Spinal cord (tissue), 10 donors: ENCODE measurements around the gene ROPN1. TPM values are rescaled to one million over a fixed set of nuclear protein-coding genes. Genes with fewer than 3 reads are reported as not detected.
"Not testable (repeated sequence)": the region's sequence is repeated elsewhere in the genome, so short reads cannot be mapped to it uniquely, and the experiment has no call there.

Experiments used
- DNase-seq, 6 donors: peaks; one replicate each; pipeline versions ENCODE4 v3.0.0 to v3.0.0-alpha.2; 2013 to 2015; ENCODE audit warnings: low spot score in 6 of 6, low read depth in 4 of 6
- H3K27ac ChIP-seq: one replicate; pipeline ENCODE4 v1.5.1; 2013; ENCODE audit warnings: low read depth, low read length, control low read depth
- H3K27me3 ChIP-seq: one replicate; pipeline ENCODE4 v1.6.1; 2013; ENCODE audit warnings: low read length; ENCODE audit not compliant: control insufficient read depth, insufficient read depth
- H3K36me3 ChIP-seq: one replicate; pipeline ENCODE4 v1.6.1; 2013; ENCODE audit warnings: low read length; ENCODE audit not compliant: control insufficient read depth, insufficient read depth
- H3K4me1 ChIP-seq: one replicate; pipeline ENCODE4 v1.6.1; 2013; ENCODE audit warnings: low read length; ENCODE audit not compliant: control insufficient read depth, insufficient read depth
- H3K4me3 ChIP-seq: one replicate; pipeline ENCODE4 v1.5.1; 2013; ENCODE audit warnings: low read depth, low read length, control low read depth
- H3K9me3 ChIP-seq: one replicate; pipeline ENCODE4 v1.6.1; 2013; ENCODE audit warnings: low read length; ENCODE audit not compliant: control insufficient read depth, insufficient read depth
- WGBS: methylation state at CpG from one replicate; pipeline ENCODE4 v1.1.5; 2013; ENCODE audit warnings: missing lambda C conversion rate; ENCODE audit not compliant: insufficient coverage; 5-methylcytosine and 5-hydroxymethylcytosine counted together
- polyA plus RNA-seq, 2 donors: library from polyadenylated mRNA; unstranded; fragments of 120-200 nt; gene quantifications; one replicate each; pipeline ENCODE4 v1.2.1, GENCODE V29; 2013; ENCODE audit not compliant: insufficient read length in 2 of 2
- total RNA-seq, 2 donors: library from RNA; depleted of rRNA in 1 of 2; stranded (reverse); fragments of 120-200 nt in 1 of 2; fragments of >200 nt in 1 of 2; gene quantifications; one replicate each; pipeline versions ENCODE4 v1.2.3 to v1.2.4, GENCODE V29; 2013 to 2014
- donor health status: healthy.

The ROPN1 gene
- total and polyA plus RNA-seq, 4 donors, result 0.42 TPM; not detected in 3

DNA sequence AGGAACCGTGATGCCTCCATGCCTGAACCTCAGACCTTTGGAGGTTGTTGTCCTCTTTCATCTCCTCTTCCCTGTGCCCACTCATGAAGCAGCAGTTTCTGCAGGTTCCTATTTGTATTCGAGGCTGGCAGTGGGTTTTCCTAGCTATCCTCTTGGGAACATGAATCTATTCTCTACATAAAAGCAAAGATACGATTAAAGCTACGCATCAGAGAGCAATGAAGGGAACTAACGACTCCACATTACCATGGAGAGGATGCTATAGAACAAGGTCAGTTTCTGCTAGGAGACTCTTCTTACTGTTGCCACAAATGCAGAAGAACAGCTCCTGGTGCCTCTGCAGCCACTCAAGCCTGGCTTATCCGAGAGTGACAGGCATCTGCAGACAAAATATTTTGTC, 9.4 kb upstream of the ROPN1 start:
- H3K4me1 ChIP-seq, H3K27me3 ChIP-seq, H3K4me3 ChIP-seq, H3K27ac ChIP-seq, H3K36me3 ChIP-seq, H3K9me3 ChIP-seq: not testable (repeated sequence)
- WGBS, result 65% methylated on average over 2 of the region's 6 CpGs
- peak in 1 of 6 donors; percentile 66 for DNase-seq

DNA sequence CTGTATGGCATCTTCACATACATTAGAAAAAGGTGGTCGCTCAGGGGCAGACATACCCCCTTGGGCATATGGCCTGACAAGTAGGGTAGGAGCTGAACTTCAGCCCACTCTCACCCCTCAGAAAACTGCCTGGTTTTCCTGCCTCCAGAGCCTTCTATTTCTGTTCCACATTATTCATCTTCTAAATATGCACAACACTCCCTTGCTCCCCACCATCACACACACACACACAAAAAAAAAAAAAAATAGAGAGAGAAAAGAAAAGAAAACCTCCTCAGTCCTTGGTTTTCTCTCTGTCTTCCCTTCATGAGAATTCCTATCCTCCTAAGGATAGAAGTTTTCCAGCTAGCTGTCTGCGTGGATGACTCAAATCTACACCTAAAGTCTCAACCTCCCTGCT, 5.6 kb upstream of the ROPN1 start:
- no peaks in the 10 kb centered on the region for H3K36me3 ChIP-seq
- no peaks in the 10 kb centered on the region for H3K4me1 ChIP-seq
- no peaks in the 10 kb centered on the region for H3K27me3 ChIP-seq
- H3K9me3 ChIP-seq, result no peaks in the 10 kb centered on the region
- WGBS, result no CpG with 5 or more reads among the region's 2 CpGs
- DNase-seq, result no peak
- H3K27ac ChIP-seq, result no peak overlapping the region
- H3K4me3 ChIP-seq, result no peak overlapping the region

DNA sequence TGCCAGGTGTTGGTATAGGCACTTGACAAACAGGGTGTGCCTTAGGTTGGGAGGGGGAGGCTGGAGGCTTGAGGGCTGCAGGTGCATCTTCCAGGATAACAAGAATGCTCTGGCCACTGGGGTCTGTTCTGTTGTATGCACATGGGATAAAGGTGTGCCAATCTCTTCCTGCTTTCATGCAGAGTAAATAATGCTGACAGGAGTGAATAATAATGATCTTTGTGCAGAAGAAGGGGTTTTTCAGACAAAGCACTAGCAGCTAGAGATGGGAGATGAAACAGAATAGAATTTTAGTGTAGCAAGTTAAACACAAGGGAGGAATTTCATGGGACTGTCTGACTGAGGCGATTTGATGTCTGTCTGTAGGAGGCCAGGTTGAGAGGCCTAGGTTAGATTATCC, 1.9 kb upstream of the ROPN1 start:
- no peak for DNase-seq
- H3K4me1 ChIP-seq, result no peaks in the 10 kb centered on the region
- WGBS, result no CpG with 5 or more reads among the region's 1 CpG
- no peak overlapping the region for H3K4me3 ChIP-seq
- H3K27ac ChIP-seq, result no peak overlapping the region
- no peaks in the 10 kb centered on the region for H3K27me3 ChIP-seq
- no peaks in the 10 kb centered on the region for H3K36me3 ChIP-seq
- H3K9me3 ChIP-seq, result no peaks in the 10 kb centered on the region

DNA sequence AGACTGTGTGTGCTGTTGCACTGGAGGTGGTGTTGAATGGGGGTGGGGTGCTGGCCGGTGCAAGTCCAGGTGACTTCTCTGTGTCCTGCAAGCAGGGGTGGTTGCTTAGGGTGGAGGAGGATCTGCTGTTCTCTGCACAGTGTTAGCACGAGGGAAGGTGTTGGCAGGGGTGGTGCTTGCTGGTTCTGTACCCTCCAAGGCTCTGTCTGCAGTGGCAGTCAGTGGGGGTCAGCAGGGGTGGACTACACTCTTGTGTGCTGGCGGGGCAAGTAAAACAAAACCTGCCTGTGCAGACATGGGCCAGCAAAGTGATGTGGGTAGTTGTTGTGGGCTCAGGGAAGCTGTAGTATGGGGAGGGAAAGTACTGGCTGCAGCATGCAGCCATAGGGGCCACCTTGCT, 5.5 kb downstream of the ROPN1 start:
- 87% methylated on average over 3 of the region's 3 CpGs for WGBS
- Histone ChIP-seq H3K9me3 (no peaks in the 10 kb centered on the region), H3K27ac (no peak overlapping the region), H3K27me3 (no peaks in the 10 kb centered on the region), H3K4me1 (no peaks in the 10 kb centered on the region), H3K4me3 (no peak overlapping the region), H3K36me3 (no peaks in the 10 kb centered on the region)
- DNase-seq, result no peak

DNA sequence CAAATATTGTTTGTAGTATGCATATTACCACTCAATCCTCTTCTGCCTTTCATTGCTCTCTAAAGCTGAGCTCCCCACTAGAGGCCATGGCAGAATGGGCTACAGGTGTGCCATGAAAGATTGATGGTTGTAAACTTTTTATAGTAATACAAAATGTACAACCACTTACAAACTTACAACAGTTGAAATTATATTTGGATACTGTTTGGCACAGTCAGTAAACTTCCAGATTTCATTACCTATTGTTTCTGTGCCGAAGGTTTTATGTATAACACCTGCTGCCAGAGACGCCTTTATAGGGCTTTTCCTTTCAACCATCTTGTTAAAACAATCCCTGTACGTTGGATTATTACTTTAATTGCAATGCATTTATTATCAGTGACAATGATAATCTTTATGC, 7.0 kb downstream of the ROPN1 start:
- Histone ChIP-seq H3K27me3 (no peaks in the 10 kb centered on the region), H3K4me3 (no peak overlapping the region), H3K9me3 (no peaks in the 10 kb centered on the region), H3K4me1 (peaks cover 4% of the 10 kb centered on the region), H3K27ac (no peak overlapping the region), H3K36me3 (no peaks in the 10 kb centered on the region)
- DNase-seq, result no peak
- WGBS, result no CpG with 5 or more reads among the region's 3 CpGs

DNA sequence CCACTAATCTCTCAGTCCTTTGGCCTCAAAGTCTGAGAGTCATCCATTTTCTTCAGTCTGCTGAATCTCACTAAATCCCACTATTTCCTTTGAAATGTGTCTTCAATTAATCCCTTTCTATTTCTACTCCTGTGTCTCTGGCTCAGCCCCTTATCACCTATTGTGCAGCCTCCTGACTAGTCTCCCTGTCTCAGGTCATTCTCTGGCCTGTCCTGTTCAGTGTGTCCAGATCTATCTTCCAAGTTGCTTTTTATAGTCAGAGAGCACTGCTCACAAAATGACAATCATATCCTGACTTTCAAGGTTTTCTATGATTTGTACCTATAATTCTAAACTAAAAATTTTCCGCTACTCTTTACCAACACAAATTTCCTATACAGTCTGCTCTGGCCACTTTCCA, 7.6 kb downstream of the ROPN1 start:
- Histone ChIP-seq H3K27me3 (no peaks in the 10 kb centered on the region), H3K27ac (no peak overlapping the region), H3K36me3 (no peaks in the 10 kb centered on the region), H3K4me3 (no peak overlapping the region), H3K4me1 (peaks cover 7% of the 10 kb centered on the region), H3K9me3 (no peaks in the 10 kb centered on the region)
- 90% methylated on average over 1 of the region's 1 CpG for WGBS
- DNase-seq, result no peak

DNA sequence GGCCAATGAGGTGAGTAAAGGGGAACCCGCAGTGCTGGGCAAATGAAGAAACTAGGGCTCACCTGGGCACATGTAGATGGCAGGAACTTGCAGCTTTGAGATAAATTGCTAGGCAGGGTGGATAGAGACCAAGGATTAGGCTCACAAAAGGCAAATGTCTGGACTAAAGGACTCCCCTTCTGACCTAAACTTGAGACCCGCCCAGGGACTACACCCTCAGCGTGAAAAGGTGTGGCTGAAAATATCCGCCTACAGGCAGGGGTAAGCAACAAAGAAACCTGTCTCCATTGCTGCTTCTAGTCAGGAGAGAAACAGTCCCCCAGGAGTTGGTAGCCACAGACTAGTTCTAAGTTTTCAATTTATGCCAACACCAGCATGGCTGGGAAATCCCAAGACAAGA, 10.6 kb downstream of the ROPN1 start:
- WGBS, result 82% methylated on average over 3 of the region's 4 CpGs
- H3K36me3 ChIP-seq, H3K27ac ChIP-seq, H3K27me3 ChIP-seq, H3K9me3 ChIP-seq, DNase-seq, H3K4me1 ChIP-seq, H3K4me3 ChIP-seq: not testable (repeated sequence)

DNA sequence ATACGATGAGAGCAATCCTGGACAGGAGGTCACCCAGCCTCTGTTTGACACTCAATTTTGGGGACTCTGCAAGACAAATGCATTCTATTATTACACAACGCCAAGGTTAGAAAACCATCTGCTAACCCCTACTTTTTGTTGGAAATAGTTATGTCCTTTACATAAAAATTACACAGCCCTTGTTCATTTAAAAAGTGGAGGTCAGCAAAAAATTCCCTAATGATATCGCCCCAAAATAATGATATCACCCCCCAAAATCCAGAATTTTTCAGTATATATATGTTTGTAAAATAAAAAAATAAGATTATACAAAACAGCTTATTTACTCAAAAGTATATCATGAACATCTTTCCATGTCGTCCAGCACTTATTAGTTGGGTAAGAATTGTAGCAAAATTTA, 11.4 kb downstream of the ROPN1 start:
- Histone ChIP-seq H3K4me3 (peak overlapping the region; percentile 52), H3K27ac (peak overlapping the region; percentile 63), H3K27me3 (no peaks in the 10 kb centered on the region), H3K4me1 (peaks cover 7% of the 10 kb centered on the region), H3K36me3 (no peaks in the 10 kb centered on the region), H3K9me3 (no peaks in the 10 kb centered on the region)
- no peak for DNase-seq
- whole genome bisulfite sequencing, result no CpG with 5 or more reads among the region's 4 CpGs

DNA sequence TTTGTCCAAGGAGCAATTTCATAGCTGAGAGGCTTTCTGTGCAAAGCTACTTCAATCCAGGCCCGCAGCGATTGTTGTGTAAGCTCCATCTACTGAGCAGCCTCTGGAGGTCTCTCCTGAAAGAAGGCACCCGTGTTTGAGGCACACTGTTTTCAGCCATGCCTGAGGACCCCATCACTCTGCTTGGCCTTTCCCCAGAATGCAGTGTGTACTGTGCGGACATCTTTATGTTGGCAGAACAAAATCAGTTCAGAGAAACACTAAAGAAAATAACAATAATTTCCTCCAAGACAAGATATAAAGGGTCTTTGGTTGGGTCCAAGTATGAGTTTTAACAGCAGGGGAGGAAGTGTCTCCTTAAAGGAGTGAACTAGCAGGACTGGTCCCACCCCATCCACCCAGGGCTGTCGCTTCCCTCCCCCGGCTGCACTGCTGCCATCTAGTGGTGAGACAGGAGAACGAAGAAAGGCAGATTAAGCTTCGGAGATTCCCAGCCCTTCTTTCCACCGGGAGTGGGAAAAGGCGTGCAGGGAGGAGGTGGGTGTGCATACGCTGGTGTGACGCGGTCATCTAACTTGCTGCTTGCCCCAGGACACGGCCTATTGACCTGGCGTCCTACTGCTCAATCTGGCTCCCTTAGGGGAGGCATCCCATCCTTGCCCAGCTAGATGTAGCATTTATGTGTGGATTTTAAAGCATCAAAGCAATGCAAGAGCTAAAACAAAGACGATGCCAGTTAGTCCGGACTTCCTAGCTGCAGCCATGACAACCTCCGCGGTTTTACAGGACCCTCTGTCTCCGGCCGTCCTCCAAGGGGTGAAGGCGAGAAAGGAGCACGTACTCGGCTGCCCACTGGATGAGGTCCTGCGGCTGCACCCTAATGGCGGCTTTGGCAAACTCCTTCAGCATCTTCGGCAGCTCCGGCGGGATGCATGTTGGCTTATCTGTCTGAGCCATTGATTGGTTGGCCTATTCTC, 12.1 kb downstream of the ROPN1 start:
- peak in 4 of 6 donors; percentile 20 to 86 (median 67) for DNase-seq
- not testable (repeated sequence) for H3K4me1 ChIP-seq, H3K27me3 ChIP-seq, H3K36me3 ChIP-seq, H3K9me3 ChIP-seq
- Histone ChIP-seq H3K27ac (peak overlapping the region; percentile 63), H3K4me3 (peak overlapping the region; percentile 52)
- 4% methylated on average over 20 of the region's 29 CpGs for WGBS

DNA sequence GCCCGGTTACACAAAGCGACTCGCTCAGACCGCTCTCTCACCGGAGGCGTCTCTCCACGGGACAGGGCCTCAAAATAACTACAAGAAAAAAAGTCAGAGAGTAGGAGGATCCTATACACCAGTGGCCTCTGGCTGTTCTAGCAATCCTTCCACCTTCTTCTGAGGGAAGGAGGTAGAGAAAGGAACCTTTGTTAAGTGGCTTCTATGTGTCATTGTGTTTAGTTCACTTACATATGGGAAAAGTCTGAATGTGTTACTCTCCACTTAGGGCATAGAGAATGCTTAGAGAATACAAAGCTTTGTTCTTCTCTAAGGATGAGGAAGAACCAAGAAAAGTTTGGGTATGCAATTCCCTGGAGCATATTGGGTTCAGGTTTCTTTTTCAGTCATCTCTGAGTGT, 15.0 kb downstream of the ROPN1 start:
- H3K9me3 ChIP-seq, H3K4me1 ChIP-seq, DNase-seq, H3K36me3 ChIP-seq, H3K4me3 ChIP-seq, H3K27me3 ChIP-seq: not testable (repeated sequence)
- H3K27ac ChIP-seq, result peak overlapping the region; percentile 40
- WGBS, result no CpG with 5 or more reads among the region's 7 CpGs
